SK-N-SH (cell line): Measurements from ENCODE around the gene PAM. TPM values are rescaled to one million over a fixed set of nuclear protein-coding genes. Genes with fewer than 3 reads are reported as not detected.

Source experiments
- CTCF ChIA-PET: fragments of 300-600, 350-600 bp; formaldehyde crosslinking; extraction: SDS; loops from one replicate; lab custom pipeline; 2021; lab: Yijun Ruan, JAX
- POLR2A ChIA-PET: fragments of 350-600 bp; sonication (Branson Sonifier 250); formaldehyde crosslinking; extraction: SDS; loops from one replicate; lab custom pipeline; 2020; ENCODE audit warnings: antibody characterized with exemption, inconsistent platforms; lab: Yijun Ruan, JAX
- DNase-seq: peaks from one replicate; pipeline ENCODE4 v3.0.0; 2012
- H2AFZ ChIP-seq: fragments of 200-600 bp; sonication (generic); 2 replicates; pipeline ENCODE4 v1.8.1; 2016; ENCODE audit warnings: antibody characterized with exemption, mild to moderate bottlenecking, low read depth
- H3F3A ChIP-seq: fragments of 200-600 bp; sonication (generic); replicated peaks from 2 replicates; pipeline ENCODE3; 2016; ENCODE audit warnings: antibody characterized with exemption, mild to moderate bottlenecking; ENCODE audit not compliant: insufficient read depth
- H3K27ac ChIP-seq, 2 experiments: fragments of 200-500 bp in 1 of 2; fragments of 200-600 bp in 1 of 2; sonication (Bioruptor generic) in 1 of 2; sonication (generic), shearing (Covaris generic) in 1 of 2; 2 replicates each; pipeline versions ENCODE4 v1.5.1 to v1.6.1; 2014 to 2016; ENCODE audit warnings: low read depth in 2 of 2, inconsistent platforms in 1 of 2, low read length in 1 of 2, mild to moderate bottlenecking in 1 of 2, mixed read lengths in 1 of 2
- H3K27me3 ChIP-seq: fragments of 200-600 bp; sonication (generic), shearing (Covaris generic); 2 replicates; pipeline ENCODE4 v1.6.1; 2016; ENCODE audit warnings: mixed run types; ENCODE audit not compliant: insufficient read depth
- H3K36me3 ChIP-seq, 2 experiments: fragments of 200-500 bp in 1 of 2; fragments of 200-600 bp in 1 of 2; sonication (Bioruptor generic) in 1 of 2; sonication (generic) in 1 of 2; replicated peaks in 1 of 2; 2 replicates each; pipeline versions ENCODE3 to v1.5.1; 2014 to 2016; ENCODE audit warnings: low read length in 1 of 2, mild to moderate bottlenecking in 1 of 2; ENCODE audit not compliant: insufficient read depth in 2 of 2, control insufficient read depth in 1 of 2
- H3K4me1 ChIP-seq, 2 experiments: fragments of 200-500 bp in 1 of 2; fragments of 200-600 bp in 1 of 2; sonication (Bioruptor generic) in 1 of 2; sonication (generic), shearing (Covaris generic) in 1 of 2; 2 replicates each; pipeline versions ENCODE4 v1.5.1 to v1.6.1; 2014 to 2016; ENCODE audit warnings: low read depth in 1 of 2, low read length in 1 of 2, mixed run types in 1 of 2; ENCODE audit not compliant: insufficient read depth in 2 of 2, control insufficient read depth in 1 of 2
- H3K4me2 ChIP-seq: fragments of 200-600 bp; sonication (generic), shearing (Covaris generic); 2 replicates; pipeline ENCODE4 v1.6.1; 2017; ENCODE audit warnings: mixed run types
- H3K4me3 ChIP-seq, 2 experiments: fragments of 200-500 bp in 1 of 2; fragments of 200-600 bp in 1 of 2; sonication (Bioruptor generic) in 1 of 2; sonication (generic), shearing (Covaris generic) in 1 of 2; 2 replicates each; pipeline versions ENCODE4 v1.5.1 to v1.8.1; 2014 to 2016; ENCODE audit warnings: low read depth in 2 of 2, inconsistent platforms in 1 of 2, low read length in 1 of 2, mild to moderate bottlenecking in 1 of 2, mixed read lengths in 1 of 2, moderate library complexity in 1 of 2
- H3K79me2 ChIP-seq: fragments of 200-600 bp; sonication (generic); 2 replicates; pipeline ENCODE4 v1.8.1; 2017; ENCODE audit warnings: mild to moderate bottlenecking; ENCODE audit not compliant: insufficient read depth
- H3K9ac ChIP-seq: fragments of 200-600 bp; sonication (generic); 2 replicates; pipeline ENCODE4 v1.6.1; 2017; ENCODE audit warnings: mixed run types
- H3K9me2 ChIP-seq: fragments of 200-600 bp; sonication (generic); 2 replicates; pipeline ENCODE4 v1.6.1; 2017; ENCODE audit warnings: mixed run types
- H3K9me3 ChIP-seq: fragments of 200-600 bp; sonication (generic); 2 replicates; pipeline ENCODE4 v1.6.1; 2017; ENCODE audit warnings: mixed run types, mild to moderate bottlenecking, moderate library complexity
- H4K20me1 ChIP-seq: fragments of 200-600 bp; sonication (generic); 2 replicates; pipeline ENCODE4 v1.6.1; 2017; ENCODE audit warnings: mild to moderate bottlenecking, mixed run types; ENCODE audit not compliant: insufficient read depth
- CHD2 ChIP-seq: fragments of 150-350 bp; IDR thresholded peaks from 2 replicates; pipeline ENCODE4 v1.6.1; 2018; ENCODE audit warnings: low read length; ENCODE audit not compliant: partially characterized antibody
- CTCF ChIP-seq: fragments of 200-600 bp; sonication (generic); IDR thresholded peaks from 2 replicates; pipeline ENCODE4 v1.6.1; 2017; ENCODE audit warnings: antibody characterized with exemption, mild to moderate bottlenecking, moderate library complexity
- EP300 ChIP-seq, 2 experiments: IDR thresholded peaks; 2 replicates each; pipeline versions ENCODE4 v1.4.0 to v1.6.1; 2012; ENCODE audit warnings: borderline replicate concordance in 1 of 2, low read depth in 1 of 2, low read length in 1 of 2
- EZH2phosphoT487 ChIP-seq: fragments of 200-600 bp; sonication (generic); IDR thresholded peaks from 2 replicates; pipeline ENCODE4 v1.6.1; 2017; ENCODE audit warnings: low read depth, mixed run types, mild to moderate bottlenecking, antibody characterized with exemption, moderate library complexity, borderline replicate concordance
- FOXJ3 ChIP-seq: sonication (generic); formaldehyde crosslinking; IDR thresholded peaks from 2 replicates; pipeline ENCODE4 v1.5.1; 2020; ENCODE audit warnings: mild to moderate bottlenecking, missing genetic modification reagents
- FOXM1 ChIP-seq: IDR thresholded peaks from 2 replicates; pipeline ENCODE4 v1.4.0; 2012; ENCODE audit warnings: low read depth, mild to moderate bottlenecking
- GABPA ChIP-seq: IDR thresholded peaks from 2 replicates; pipeline ENCODE4 v1.4.0; 2012; ENCODE audit warnings: low read depth, mild to moderate bottlenecking
- GATA2 ChIP-seq: sonication (generic); formaldehyde crosslinking; IDR thresholded peaks from 2 replicates; pipeline ENCODE4 v1.5.0; 2020; ENCODE audit warnings: mild to moderate bottlenecking, missing genetic modification reagents
- JUND ChIP-seq: IDR thresholded peaks from 2 replicates; pipeline ENCODE4 v1.4.0; 2012
- NRF1 ChIP-seq: IDR thresholded peaks from 2 replicates; pipeline ENCODE4 v1.6.1; 2012; ENCODE audit warnings: low read depth, mild to moderate bottlenecking, low read length
- RCOR1 ChIP-seq: fragments of 150-350 bp; IDR thresholded peaks from 2 replicates; pipeline ENCODE4 v1.6.1; 2017; ENCODE audit warnings: antibody characterized with exemption, low read length
- SIN3A ChIP-seq: IDR thresholded peaks from 2 replicates; pipeline ENCODE4 v1.6.1; 2012; ENCODE audit warnings: low read depth, mild to moderate bottlenecking, low read length, moderate library complexity, borderline replicate concordance
- SMC3 ChIP-seq: IDR thresholded peaks from 2 replicates; pipeline ENCODE4 v1.6.1; 2012; ENCODE audit warnings: low read depth, low read length, improper control_type of control experiment
- TCF12 ChIP-seq: IDR thresholded peaks from 2 replicates; pipeline ENCODE4 v1.4.0; 2012
- TEAD4 ChIP-seq: IDR thresholded peaks from 2 replicates; pipeline ENCODE4 v1.4.0; 2012; ENCODE audit warnings: mild to moderate bottlenecking, borderline replicate concordance; ENCODE audit not compliant: insufficient read depth
- YY1 ChIP-seq: IDR thresholded peaks from 2 replicates; pipeline ENCODE4 v1.4.0; 2012; ENCODE audit warnings: low read depth, mild to moderate bottlenecking
- ZBTB33 ChIP-seq: IDR thresholded peaks from 2 replicates; pipeline ENCODE4 v1.4.0; 2012; ENCODE audit warnings: low read depth, borderline replicate concordance
- WGBS: methylation state at CpG from one replicate; pipeline ENCODE4 v1.1.6; 2017; ENCODE audit warnings: low lambda C conversion rate; 5-methylcytosine and 5-hydroxymethylcytosine counted together
- polyA plus RNA-seq, 3 experiments: library from polyadenylated mRNA; depleted of rRNA; stranded (reverse); fragments of >200 nt; gene quantifications; 2 replicates each; pipeline ENCODE4 v1.2.3, GENCODE V29; 2012

Gene PAM
- polyA plus RNA-seq, 1 of the 3 experiments (the other 2 are of a cell fraction) = 507 TPM

- TF ChIP-seq SMC3 = no peak
These were observed 23.4 kb upstream of the PAM start (continued) for GRCh38 chr5:102731693-102732092.

GRCh38 chr5:102733534-102733933, 21.6 kb upstream of the PAM start:
- Histone ChIP-seq H3K9ac (no peak overlapping the region), H3K4me1 (no peaks in the 10 kb centered on the region; a peak in 1 of 4 replicates), H4K20me1 (no peaks in the 10 kb centered on the region), H3K79me2 (no peaks in the 10 kb centered on the region), H2AFZ (no peak overlapping the region), H3K27me3 (no peaks in the 10 kb centered on the region), H3K9me3 (no peaks in the 10 kb centered on the region), H3K27ac (no peak overlapping the region), H3K4me3 (no peak overlapping the region), H3F3A (no peaks in the 10 kb centered on the region)
- ChIA-PET CTCF (interaction anchor here (1.0 to 1.9 kb wide), 2 partner anchors 15 to 16 kb away, joined by 3 to 4 read pairs; no protein-coding TSS in a partner anchor), POLR2A (no interaction called here)
- 81% methylated on average over 5 of the region's 5 CpGs for WGBS
- no peak for DNase-seq
- TF ChIP-seq YY1 (no peak), TCF12 (no peak), FOXJ3 (no peak), JUND (no peak), TEAD4 (no peak), NRF1 (no peak), SIN3A (no peak), CTCF (no peak), EZH2phosphoT487 (no peak), EP300 (IDR thresholded peaks at IDR 0.05; ENCODE audit: borderline replicate concordance in 1 of 2, low read depth in 1 of 2, low read length in 1 of 2) (no peak), GATA2 (CRISPR knock-in tag) (no peak), ZBTB33 (no peak), FOXM1 (no peak), CHD2 (no peak), RCOR1 (no peak), GABPA (no peak)
- TF ChIP-seq, all 33 proteins: peak for 0
- Histone ChIP-seq H3K9me2 (no peaks in the 10 kb centered on the region), H3K4me2 (no peak overlapping the region), H3K36me3 (no peaks in the 10 kb centered on the region)
